CD14-positive monocyte (primary cell): ENCODE data around the gene ZFAND2B. TPM values are rescaled to one million over a fixed set of nuclear protein-coding genes. Genes with fewer than 3 reads are reported as not detected.

Experiments
- DNase-seq, 3 donors: peaks; one replicate each; pipeline ENCODE4 v3.0.0-alpha.2; 2011 to 2022
- H2AFZ ChIP-seq: 2 replicates; pipeline ENCODE4 v1.6.0; 2012; ENCODE audit warnings: mild to moderate bottlenecking, low read depth, low read length, inconsistent platforms; ENCODE audit not compliant: insufficient read depth, poor library complexity, severe bottlenecking
- H3K27ac ChIP-seq, 2 donors: 1 replicate in 1 of 2; 2 replicates in 1 of 2; pipeline ENCODE4 v1.5.1; 2012 to 2013; ENCODE audit warnings: low read length in 2 of 2, control low read depth in 1 of 2, inconsistent platforms in 1 of 2, low read depth in 1 of 2, mild to moderate bottlenecking in 1 of 2
- H3K27me3 ChIP-seq, 2 donors: one replicate each; pipeline versions ENCODE4 v1.6.0 to v1.6.1; 2011 to 2013; ENCODE audit warnings: low read length in 2 of 2; ENCODE audit not compliant: control insufficient read depth in 2 of 2, insufficient read depth in 2 of 2
- H3K36me3 ChIP-seq, 2 donors: replicated peaks in 1 of 2; 1 replicate in 1 of 2; 2 replicates in 1 of 2; pipeline versions ENCODE4 v1.5.1 to v1.6.1; 2012 to 2013; ENCODE audit warnings: low read length in 2 of 2, control low read depth in 1 of 2, inconsistent platforms in 1 of 2, mild to moderate bottlenecking in 1 of 2; ENCODE audit not compliant: insufficient read depth in 2 of 2, control insufficient read depth in 1 of 2
- H3K4me1 ChIP-seq, 2 donors: 1 replicate in 1 of 2; 2 replicates in 1 of 2; pipeline versions ENCODE4 v1.5.1 to v1.6.1; 2012 to 2013; ENCODE audit warnings: low read length in 2 of 2, control low read depth in 1 of 2, inconsistent platforms in 1 of 2, mild to moderate bottlenecking in 1 of 2, moderate library complexity in 1 of 2; ENCODE audit not compliant: insufficient read depth in 2 of 2, control insufficient read depth in 1 of 2
- H3K4me2 ChIP-seq: replicated peaks from 2 replicates; pipeline ENCODE3; 2012; ENCODE audit warnings: low read length, moderate library complexity, mild to moderate bottlenecking; ENCODE audit not compliant: poor library complexity, severe bottlenecking; ENCODE audit errors: extremely low read depth
- H3K4me3 ChIP-seq, 3 experiments: fragments of 200-600 bp in 1 of 3; sonication (generic) in 1 of 3; replicated peaks in 1 of 3; 1 replicate in 2 of 3; 2 replicates in 1 of 3; pipeline ENCODE4 v1.5.1; 2011 to 2013; ENCODE audit warnings: low read length in 3 of 3, mild to moderate bottlenecking in 3 of 3, control low read depth in 2 of 3, low read depth in 2 of 3, inconsistent platforms in 1 of 3, moderate library complexity in 1 of 3
- H3K79me2 ChIP-seq: 2 replicates; pipeline ENCODE4 v1.6.0; 2012; ENCODE audit warnings: mild to moderate bottlenecking, control low read depth, inconsistent platforms, low read length, moderate library complexity; ENCODE audit not compliant: insufficient read depth
- H3K9ac ChIP-seq: 2 replicates; pipeline ENCODE4 v1.6.0; 2017; ENCODE audit warnings: low read length, mild to moderate bottlenecking; ENCODE audit not compliant: insufficient read depth, poor library complexity, severe bottlenecking
- H3K9me3 ChIP-seq, 2 donors: replicated peaks in 1 of 2; 1 replicate in 1 of 2; 2 replicates in 1 of 2; pipeline versions ENCODE4 v1.5.1 to v1.6.1; 2012 to 2013; ENCODE audit warnings: low read length in 2 of 2, control low read depth in 1 of 2; ENCODE audit not compliant: control insufficient read depth in 1 of 2, insufficient read depth in 1 of 2
- H4K20me1 ChIP-seq: 2 replicates; pipeline ENCODE4 v1.6.0; 2012; ENCODE audit warnings: mild to moderate bottlenecking, low read length, control low read depth, moderate library complexity; ENCODE audit not compliant: insufficient read depth
- H3K27ac Mint-ChIP-seq, 7 donors: one replicate each; pipeline ENCODE4 v1.8.0; 2020; ENCODE audit warnings: mild to moderate bottlenecking in 7 of 7, mixed read lengths in 7 of 7, moderate library complexity in 6 of 7, inconsistent platforms in 2 of 7
- H3K27me3 Mint-ChIP-seq, 3 donors: one replicate each; pipeline ENCODE4 v1.8.0; 2021 to 2022; ENCODE audit warnings: low read depth in 3 of 3, mild to moderate bottlenecking in 3 of 3, mixed read lengths in 3 of 3, moderate library complexity in 3 of 3, inconsistent platforms in 1 of 3
- H3K36me3 Mint-ChIP-seq, 2 donors: one replicate each; pipeline ENCODE4 v1.8.0; 2020; ENCODE audit warnings: mixed read lengths in 2 of 2, inconsistent platforms in 1 of 2, mild to moderate bottlenecking in 1 of 2
- H3K4me1 Mint-ChIP-seq: one replicate; pipeline ENCODE4 v1.8.0; 2020; ENCODE audit warnings: mild to moderate bottlenecking, mixed read lengths
- H3K4me3 Mint-ChIP-seq, 2 donors: one replicate each; pipeline ENCODE4 v1.8.0; 2020; ENCODE audit warnings: mild to moderate bottlenecking in 2 of 2, mixed read lengths in 2 of 2, moderate library complexity in 1 of 2
- H3K9me3 Mint-ChIP-seq, 7 donors: one replicate each; pipeline ENCODE4 v1.8.0; 2020 to 2022; ENCODE audit warnings: mixed read lengths in 7 of 7, mild to moderate bottlenecking in 6 of 7, moderate library complexity in 6 of 7, inconsistent platforms in 2 of 7
- CTCF ChIP-seq: fragments of 200-600 bp; IDR thresholded peaks from one replicate; pipeline ENCODE4 v1.8.0; 2022; ENCODE audit warnings: antibody characterized with exemption, mild to moderate bottlenecking
- WGBS: methylation state at CpG from one replicate; pipeline ENCODE4 v1.1.5; 2013; ENCODE audit warnings: missing lambda C conversion rate; ENCODE audit not compliant: insufficient coverage; 5-methylcytosine and 5-hydroxymethylcytosine counted together
- intact Hi-C, 2 donors: fragments of 100-400 bp; cut with micrococcal nuclease; formaldehyde crosslinking; loops; one replicate each; pipeline versions ENCODE4 v1.15.0 to v1.15.1; 2023
- polyA plus RNA-seq, 3 donors: library from polyadenylated mRNA; depleted of rRNA in 1 of 3; unstranded in 2 of 3; stranded (reverse) in 1 of 3; fragments of 300-500 nt in 2 of 3; fragments of >200 nt in 1 of 3; fragmentation: Illumina TruSeq in 2 of 3; gene quantifications; 1 replicate in 2 of 3; 2 replicates in 1 of 3; pipeline ENCODE4 v1.2.3, GENCODE V29; 2012 to 2021

The ZFAND2B gene
- polyA plus RNA-seq, 3 donors = 45.7 to 98.9 (median 53.2) TPM

GRCh38 chr2:219243291-219243761 is 36.7 kb downstream of the ZFAND2B start:
- H3K9me3 Mint-ChIP-seq = no peaks in the 10 kb centered on the region
- H2AFZ ChIP-seq = peak overlapping the region; percentile 52
- no peak overlapping the region for H3K9ac ChIP-seq
- H3K4me3 ChIP-seq = peak overlapping the region in 2 of 3 experiments; percentile 34 to 59
- no peaks in the 10 kb centered on the region for H3K27me3 ChIP-seq
- H3K9me3 ChIP-seq = no peaks in the 10 kb centered on the region
- H3K4me3 Mint-ChIP-seq = peak overlapping the region; percentile 79 to 89
- H4K20me1 ChIP-seq = no peaks in the 10 kb centered on the region
- H3K4me2 ChIP-seq = peak overlapping the region; percentile 55
- H3K4me1 ChIP-seq = peaks cover 48 to 50% of the 10 kb centered on the region in 2 donors
- peaks cover 23 to 31% of the 10 kb centered on the region in 2 donors for H3K36me3 Mint-ChIP-seq
- peak overlapping the region; percentile 72 to 95 (median 87) for H3K27ac Mint-ChIP-seq
- H3K27me3 Mint-ChIP-seq = peaks cover 0 to 1% (median 1%) of the 10 kb centered on the region in 3 donors
- 59% methylated on average over 20 of the region's 28 CpGs for WGBS
- H3K27ac ChIP-seq = peak overlapping the region; percentile 29 to 41
- peaks cover 47% of the 10 kb centered on the region for H3K4me1 Mint-ChIP-seq
- no peak for TF ChIP-seq CTCF
- H3K36me3 ChIP-seq = peaks cover 7 to 29% of the 10 kb centered on the region in 2 donors
- H3K79me2 ChIP-seq = peaks cover 30% of the 10 kb centered on the region
- intact Hi-C loops = no loop called here
- DNase-seq = peak; percentile 64 to 79 (median 77)

- H3K27me3 ChIP-seq = no peaks in the 10 kb centered on the region
- peaks cover under 1% of the 10 kb centered on the region for H4K20me1 ChIP-seq
- peaks cover 45% of the 10 kb centered on the region for H3K79me2 ChIP-seq
- peak overlapping the region; percentile 87 for H2AFZ ChIP-seq
- peak overlapping the region; percentile 83 to 90 for H3K4me3 Mint-ChIP-seq
- WGBS = no CpG with 5 or more reads among the region's 6 CpGs
- peak overlapping the region; percentile 57 to 83 (median 66) for H3K4me3 ChIP-seq
- peak overlapping the region; percentile 79 for H3K9ac ChIP-seq
- peak overlapping the region; percentile 83 for H3K4me2 ChIP-seq
- peak overlapping the region; percentile 74 to 97 (median 94) for H3K27ac Mint-ChIP-seq
- H3K4me1 Mint-ChIP-seq = peaks cover 62% of the 10 kb centered on the region
- H3K36me3 ChIP-seq = peaks cover 5 to 23% of the 10 kb centered on the region in 2 donors
- peaks cover 63 to 65% of the 10 kb centered on the region in 2 donors for H3K4me1 ChIP-seq
- peaks cover 20 to 34% of the 10 kb centered on the region in 2 donors for H3K36me3 Mint-ChIP-seq
- H3K27me3 Mint-ChIP-seq = peaks cover 0 to 1% (median 1%) of the 10 kb centered on the region in 3 donors
- no peak for TF ChIP-seq CTCF
- intact Hi-C loops = loop anchor here in 1 of 2 donors (1.0 kb wide), 1 partner anchor 66 kb away; the partner anchor contains the start of gene RETREG2
- H3K9me3 ChIP-seq = no peaks in the 10 kb centered on the region
- peak overlapping the region; percentile 72 to 89 for H3K27ac ChIP-seq
- H3K9me3 Mint-ChIP-seq = no peaks in the 10 kb centered on the region
- no peak for DNase-seq
Observed at GRCh38 chr2:219244789-219245147, 38.2 kb downstream of the ZFAND2B start.
